Activated T-helper 9 cell treated with anti-CD3 and anti-CD28 coated beads, Interleukin-2, amount 50 U/mL, for 16 hours (primary cell): Measurements from ENCODE around the gene UBXN2A.

Experiments
- DNase-seq: peaks from one replicate; pipeline ENCODE4 v3.0.0-alpha.2; 2020; ENCODE audit warnings: low read depth

Gene UBXN2A

GRCh38 chr2:24045511-24046508 lies 105.5 kb downstream of the UBXN2A start:
- no peak for DNase-seq

- no peak for DNase-seq
These were observed 106.3 kb downstream of the UBXN2A start for GRCh38 chr2:24046599-24046929.

GRCh38 chr2:24046930-24047702 lies 106.9 kb downstream of the UBXN2A start, which contains the start of gene WDCP:
Gene WDCP (minus strand): TSS chr2:24047391. CDS start chr2:24039494, 7,897 bp downstream.
- peak; percentile 86 for DNase-seq

- no peak for DNase-seq
These were observed 107.4 kb downstream of the UBXN2A start for GRCh38 chr2:24047703-24048033.

- no peak for DNase-seq
These were observed 108.7 kb downstream of the UBXN2A start for GRCh38 chr2:24048769-24049484.

DNA sequence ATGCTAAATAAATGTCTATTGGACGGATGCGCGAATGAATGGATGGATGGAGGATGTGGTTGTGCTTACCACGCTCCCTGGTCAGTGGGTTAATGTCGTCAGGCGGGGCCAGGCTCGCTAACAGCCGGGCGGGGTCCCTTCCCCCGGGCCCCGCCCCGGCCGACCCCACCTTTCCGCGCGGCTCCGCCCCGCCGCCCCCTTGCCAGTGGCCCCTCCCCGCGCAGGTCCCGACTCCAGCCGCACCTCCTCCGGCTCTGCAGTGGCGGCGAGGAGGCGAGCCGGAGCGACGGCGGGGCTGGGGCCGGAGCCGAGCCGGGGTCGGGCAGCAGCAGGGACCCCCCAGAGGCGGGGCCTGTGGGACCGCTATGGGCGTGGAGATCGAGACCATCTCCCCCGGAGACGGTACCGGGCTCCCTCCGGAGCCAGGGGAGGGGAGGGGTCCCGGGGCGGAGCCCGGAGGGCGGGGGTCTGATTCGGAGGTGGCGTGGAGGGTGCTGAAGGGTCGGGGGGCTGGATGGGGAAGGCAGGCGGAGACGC lies 109.3 kb downstream of the UBXN2A start, which contains the start of gene FKBP1B:
FKBP1B (plus strand) TSS at position 257 of the 537 bp plus-strand sequence; CDS start at position 366, 109 bp downstream.
- peak; percentile 36 for DNase-seq

DNA sequence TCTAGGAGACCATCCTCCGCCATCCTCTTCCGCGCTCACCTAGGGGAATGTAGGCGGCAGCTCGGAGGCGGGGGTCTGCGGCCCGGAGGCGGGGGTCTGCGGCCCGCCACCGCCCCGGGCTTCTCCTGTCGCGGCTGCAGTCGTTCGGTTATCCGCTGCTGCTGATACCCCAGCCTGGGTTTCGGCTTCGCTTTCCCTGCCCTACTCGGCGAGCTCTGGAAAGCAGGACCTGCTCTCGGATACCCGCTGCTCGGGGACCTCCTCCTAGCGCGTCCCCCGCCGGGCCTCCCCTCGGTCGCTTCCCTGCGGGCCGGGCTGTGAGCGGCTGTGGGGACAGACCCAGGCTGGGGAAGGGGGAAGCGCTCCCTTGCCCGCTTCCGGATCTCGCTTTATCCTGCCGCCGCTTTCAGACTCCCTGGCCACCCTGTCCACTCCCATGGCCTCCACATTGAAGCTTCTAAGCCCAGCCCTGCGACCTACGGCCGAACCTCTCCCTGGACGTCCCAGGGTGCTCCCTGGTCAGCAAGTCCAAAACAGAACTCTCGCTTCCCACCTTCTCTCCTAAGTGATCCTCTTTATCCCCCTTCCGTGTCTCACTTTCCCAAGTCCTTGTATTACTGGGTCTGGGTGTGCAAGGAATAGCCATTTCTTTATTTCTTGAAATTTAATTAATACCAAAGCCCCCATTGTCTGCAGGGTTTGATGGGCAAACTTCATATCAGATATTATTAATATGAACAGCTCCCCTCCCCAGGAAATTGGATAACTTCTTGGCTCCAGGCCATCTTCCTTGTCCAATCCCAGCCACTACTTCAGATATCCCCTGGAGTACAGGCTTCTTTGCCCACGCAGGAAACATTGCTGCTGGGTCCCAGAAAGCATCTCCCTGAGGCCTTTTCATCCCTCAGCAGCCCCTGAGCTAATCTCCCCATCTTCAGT lies 110.0 kb downstream of the UBXN2A start:
- DNase-seq: no peak

GRCh38 chr2:24051833-24052232 lies 111.6 kb downstream of the UBXN2A start:
- no peak for DNase-seq

- no peak for DNase-seq
These were observed 112.7 kb downstream of the UBXN2A start for GRCh38 chr2:24052951-24053350.
